ENCODE measurements around the gene PAQR4. TPM values are rescaled to one million over a fixed set of nuclear protein-coding genes. Genes with fewer than 3 reads are reported as not detected.
"Not testable (repeated sequence)": the region's sequence is repeated elsewhere in the genome, so short reads cannot be mapped to it uniquely, and the experiment has no call there.

PAQR4 gene
- total RNA-seq, 4 donors from 2014 or later: 1.9 to 6.4 (median 4.1) TPM

- Histone ChIP-seq H3K36me3 (peaks cover 0 to 62% of the 10 kb centered on the region in 2 donors), H3K27ac (no peak overlapping the region), H3K4me3 (no peak overlapping the region), H3K4me1 (peaks cover 0 to 18% (median 0%) of the 10 kb centered on the region in 3 donors), H3K27me3 (no peaks in the 10 kb centered on the region), H3K9me3 (no peaks in the 10 kb centered on the region)
- no peak for ATAC-seq
- WGBS, 2 donors (ENCODE audit: low coverage in 1 of 2): 72 to 73% methylated on average over 4 to 5 of the region's 9 CpGs
- TF ChIP-seq POLR2AphosphoS5 (IDR thresholded peaks at IDR 0.05): no peak
- no peak for TF ChIP-seq EP300 (IDR thresholded peaks at IDR 0.05)
- TF ChIP-seq POLR2A (IDR thresholded peaks at IDR 0.05): no peak
- TF ChIP-seq, protein P1, sequence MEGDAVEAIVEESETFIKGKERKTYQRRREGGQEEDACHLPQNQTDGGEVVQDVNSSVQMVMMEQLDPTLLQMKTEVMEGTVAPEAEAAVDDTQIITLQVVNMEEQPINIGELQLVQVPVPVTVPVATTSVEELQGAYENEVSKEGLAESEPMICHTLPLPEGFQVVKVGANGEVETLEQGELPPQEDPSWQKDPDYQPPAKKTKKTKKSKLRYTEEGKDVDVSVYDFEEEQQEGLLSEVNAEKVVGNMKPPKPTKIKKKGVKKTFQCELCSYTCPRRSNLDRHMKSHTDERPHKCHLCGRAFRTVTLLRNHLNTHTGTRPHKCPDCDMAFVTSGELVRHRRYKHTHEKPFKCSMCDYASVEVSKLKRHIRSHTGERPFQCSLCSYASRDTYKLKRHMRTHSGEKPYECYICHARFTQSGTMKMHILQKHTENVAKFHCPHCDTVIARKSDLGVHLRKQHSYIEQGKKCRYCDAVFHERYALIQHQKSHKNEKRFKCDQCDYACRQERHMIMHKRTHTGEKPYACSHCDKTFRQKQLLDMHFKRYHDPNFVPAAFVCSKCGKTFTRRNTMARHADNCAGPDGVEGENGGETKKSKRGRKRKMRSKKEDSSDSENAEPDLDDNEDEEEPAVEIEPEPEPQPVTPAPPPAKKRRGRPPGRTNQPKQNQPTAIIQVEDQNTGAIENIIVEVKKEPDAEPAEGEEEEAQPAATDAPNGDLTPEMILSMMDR (IDR thresholded peaks at IDR 0.05): no peak
These were observed 43.0 kb upstream of the PAQR4 start for GRCh38 chr16:2925951-2926649.

GRCh38 chr16:2926650-2926999 is 42.5 kb upstream of the PAQR4 start:
- 59 to 84% methylated on average over 5 of the region's 5 CpGs for WGBS, 2 donors (ENCODE audit: low coverage in 1 of 2)
- no peaks in the 10 kb centered on the region for H3K27me3 ChIP-seq
- H3K4me1 ChIP-seq: peaks cover 0 to 18% (median 0%) of the 10 kb centered on the region in 3 donors
- H3K36me3 ChIP-seq: peaks cover 0 to 62% of the 10 kb centered on the region in 2 donors
- no peaks in the 10 kb centered on the region for H3K9me3 ChIP-seq
- H3K27ac ChIP-seq: peak overlapping the region in 1 of 4 donors; percentile 52
- no peak for ATAC-seq
- TF ChIP-seq POLR2A (IDR thresholded peaks at IDR 0.05) (no peak), EP300 (IDR thresholded peaks at IDR 0.05) (no peak), POLR2AphosphoS5 (IDR thresholded peaks at IDR 0.05) (no peak)
- TF ChIP-seq, protein P1 (IDR thresholded peaks at IDR 0.05): no peak
- peak overlapping the region in 1 of 2 donors; percentile 27 for H3K4me3 ChIP-seq

DNA sequence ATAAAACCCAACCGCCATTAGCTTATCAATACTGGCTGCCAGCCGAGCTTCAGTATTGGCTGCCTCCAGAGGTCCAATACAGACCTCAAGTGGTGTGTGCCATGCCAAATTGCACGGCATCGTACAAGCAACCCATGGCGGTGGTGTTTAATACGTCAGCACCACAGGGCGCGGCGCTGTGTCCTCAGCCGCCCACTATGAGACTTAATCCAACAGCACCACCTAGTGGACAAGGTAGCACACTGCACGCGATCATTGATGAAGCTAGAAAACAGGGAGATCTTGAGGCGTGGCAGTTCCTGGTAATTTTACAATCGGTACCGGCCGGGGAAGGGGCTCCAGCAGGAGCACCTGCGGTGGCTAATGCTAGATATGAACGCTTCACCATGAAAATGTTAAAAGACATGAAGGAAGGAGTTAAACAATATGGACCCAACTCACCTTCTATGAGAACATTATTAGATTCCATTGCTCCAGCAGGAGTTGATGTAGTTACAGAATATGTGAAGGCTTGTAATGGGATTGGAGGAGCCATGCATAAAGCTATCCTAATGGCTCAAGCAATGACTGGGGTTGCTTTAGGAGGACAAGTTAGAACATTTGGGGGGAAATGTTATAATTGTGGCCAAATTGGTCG is 42.0 kb upstream of the PAQR4 start:
- Histone ChIP-seq H3K27me3 (no peaks in the 10 kb centered on the region), H3K9me3 (no peaks in the 10 kb centered on the region), H3K36me3 (peaks cover 0 to 58% of the 10 kb centered on the region in 2 donors), H3K4me3 (peak overlapping the region in 1 of 2 donors; percentile 27), H3K27ac (peak overlapping the region in 1 of 4 donors; percentile 52), H3K4me1 (peaks cover 0 to 18% (median 0%) of the 10 kb centered on the region in 3 donors)
- WGBS, 2 donors (ENCODE audit: low coverage in 1 of 2): 8 to 9% methylated on average over 14 to 17 of the region's 19 CpGs
- no peak for TF ChIP-seq EP300 (IDR thresholded peaks at IDR 0.05)
- TF ChIP-seq, protein P1 (IDR thresholded peaks at IDR 0.05): peak in 3 of 4 experiments; percentile 94 to 98 (median 97)
- TF ChIP-seq POLR2AphosphoS5 (IDR thresholded peaks at IDR 0.05): no peak
- TF ChIP-seq POLR2A (IDR thresholded peaks at IDR 0.05): no peak
- peak; percentile 93 for ATAC-seq

DNA sequence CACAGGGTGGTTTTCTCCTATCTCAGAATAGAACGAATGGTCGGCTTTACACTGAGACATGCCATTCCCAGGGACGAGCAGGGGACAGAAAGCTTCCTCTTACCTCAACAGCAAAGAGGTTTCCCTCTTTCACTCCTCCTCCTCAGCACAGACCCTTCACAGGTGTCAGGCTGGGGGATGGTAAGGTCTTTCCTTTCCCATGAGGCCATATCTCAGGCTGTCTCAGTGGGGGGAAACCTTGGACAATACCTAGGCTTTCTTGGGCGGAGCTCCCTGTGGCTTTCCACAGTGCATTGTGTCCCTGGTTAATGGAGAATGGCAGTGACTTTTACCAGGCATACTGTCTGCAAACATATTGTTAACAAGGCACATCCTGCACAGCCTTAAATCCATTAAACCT is 41.0 kb upstream of the PAQR4 start:
- H3K27ac ChIP-seq, ATAC-seq, H3K9me3 ChIP-seq, H3K4me3 ChIP-seq, H3K27me3 ChIP-seq: not testable (repeated sequence)
- 95 to 100% methylated on average over 1 to 3 of the region's 4 CpGs for WGBS, 2 donors (ENCODE audit: low coverage in 1 of 2)
- Histone ChIP-seq H3K36me3 (peaks cover 0 to 57% of the 10 kb centered on the region in 2 donors), H3K4me1 (peaks cover 0 to 18% (median 0%) of the 10 kb centered on the region in 3 donors)

DNA sequence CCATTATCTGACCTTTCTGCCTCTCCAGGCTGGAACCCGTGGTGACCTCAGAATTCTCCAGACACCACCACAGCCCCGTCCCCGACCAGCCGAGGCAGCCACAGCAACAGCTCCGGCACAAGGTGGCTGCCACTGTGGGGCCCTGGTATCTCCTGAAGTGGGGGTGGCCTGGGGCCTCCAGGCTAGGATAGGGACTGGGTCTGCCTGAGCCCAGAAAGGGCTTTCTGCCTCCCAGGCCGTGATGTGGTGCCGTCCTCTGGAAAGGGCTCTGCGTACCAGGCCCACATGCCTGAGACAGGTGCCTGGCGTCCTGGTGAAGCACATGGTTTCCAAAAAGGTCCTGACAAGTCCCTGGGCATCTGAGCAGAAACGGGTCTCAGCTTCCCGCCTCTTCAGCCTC is 40.4 kb upstream of the PAQR4 start:
- H3K27me3 ChIP-seq: no peaks in the 10 kb centered on the region
- ATAC-seq: no peak
- H3K9me3 ChIP-seq: no peaks in the 10 kb centered on the region
- H3K4me1 ChIP-seq: peaks cover 0 to 18% (median 0%) of the 10 kb centered on the region in 3 donors
- no peak overlapping the region for H3K4me3 ChIP-seq
- WGBS, 2 donors (ENCODE audit: low coverage in 1 of 2): no CpG with 5 or more reads among the region's 11 CpGs
- H3K27ac ChIP-seq: no peak overlapping the region
- TF ChIP-seq POLR2A (IDR thresholded peaks at IDR 0.05) (no peak), EP300 (IDR thresholded peaks at IDR 0.05) (no peak), POLR2AphosphoS5 (IDR thresholded peaks at IDR 0.05) (no peak)
- TF ChIP-seq, protein P1 (IDR thresholded peaks at IDR 0.05): no peak
- H3K36me3 ChIP-seq: peaks cover 0 to 59% of the 10 kb centered on the region in 2 donors

Data from gastroesophageal sphincter (tissue), 4 donors.